ENCODE results near the gene PTGES2.

DNA sequence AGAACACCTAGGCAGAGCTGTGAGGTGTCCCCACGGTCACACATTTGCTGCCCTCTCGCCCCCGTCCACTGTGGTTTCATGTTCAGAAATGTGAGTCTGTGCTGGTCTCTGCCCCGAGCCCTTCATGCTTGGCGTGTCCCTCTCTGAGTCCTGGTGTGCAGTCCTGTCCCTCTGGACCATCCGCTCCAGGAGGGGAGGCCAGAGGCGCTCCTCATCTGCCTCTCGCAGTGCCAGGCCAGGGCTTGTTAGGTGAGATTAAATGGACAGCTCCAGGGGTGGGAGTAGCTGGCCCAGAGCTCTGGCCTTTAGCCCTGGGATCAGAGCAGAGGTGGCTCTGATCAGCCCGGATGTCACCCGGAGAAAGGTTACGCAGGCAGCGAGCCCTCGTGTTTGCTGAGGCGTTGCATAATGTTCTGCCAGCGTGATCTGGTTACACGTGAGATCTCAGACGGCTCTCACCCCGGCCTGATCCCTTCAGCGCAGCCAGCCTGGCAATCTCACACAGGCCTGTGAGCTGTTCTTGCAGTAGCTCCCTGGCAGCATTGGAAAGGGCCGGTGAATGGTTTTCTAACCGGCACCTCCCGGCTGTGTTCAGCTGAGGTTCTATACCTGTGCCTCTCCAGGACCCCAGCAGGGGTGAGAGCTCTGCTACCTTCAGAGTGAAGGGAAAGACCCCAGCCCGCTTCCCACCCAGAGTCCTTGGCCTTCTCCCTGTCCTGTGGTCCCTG is 24.5 kb downstream of the PTGES2 start:
- TF ChIP-seq GATA3 (IDR thresholded peaks at IDR 0.05; ENCODE audit: low read depth, low read length) = no peak
- no peak for TF ChIP-seq GATA2 (IDR thresholded peaks at IDR 0.05; ENCODE audit: low read depth, low read length)

Measured in SH-SY5Y (cell line).